Upper lobe of right lung (tissue), 1 donor: Measurements from ENCODE around the gene NPSR1. TPM values are rescaled to one million over a fixed set of nuclear protein-coding genes. Genes with fewer than 3 reads are reported as not detected.
"Not testable (repeated sequence)": the region's sequence is repeated elsewhere in the genome, so short reads cannot be mapped to it uniquely, and the experiment has no call there.

Experiments
- ATAC-seq: fragments of 200-7000 bp; cut with Tn5 transposase; one replicate; pipeline ENCODE4 v1.9.1; 2020; ENCODE audit warnings: mild to moderate bottlenecking, moderate library complexity
- DNase-seq: peaks from one replicate; pipeline ENCODE4 v3.0.0-alpha.2; 2020
- H3K27ac ChIP-seq: fragments of 200-600 bp; one replicate; pipeline ENCODE4 v1.8.0; 2022
- H3K27me3 ChIP-seq: fragments of 200-600 bp; one replicate; pipeline ENCODE4 v1.8.0; 2022; ENCODE audit warnings: mild to moderate bottlenecking
- H3K36me3 ChIP-seq: fragments of 200-600 bp; one replicate; pipeline ENCODE4 v1.8.0; 2022
- H3K4me1 ChIP-seq: fragments of 200-600 bp; one replicate; pipeline ENCODE4 v1.8.0; 2022
- H3K4me3 ChIP-seq: fragments of 200-600 bp; one replicate; pipeline ENCODE4 v1.8.0; 2022; ENCODE audit warnings: mild to moderate bottlenecking
- H3K9me3 ChIP-seq: fragments of 200-600 bp; one replicate; pipeline ENCODE4 v1.8.0; 2022
- CTCF ChIP-seq: fragments of 200-600 bp; IDR thresholded peaks from one replicate; pipeline ENCODE4 v1.8.0; 2022; ENCODE audit warnings: antibody characterized with exemption
- intact Hi-C: fragments of 100-400 bp; cut with DNase I; formaldehyde crosslinking; loops from one replicate; pipeline ENCODE4 v1.11.0; 2022
- total RNA-seq: library from RNA; stranded (reverse); fragmentation: NEBNext Ultra II Directional; extraction: Animal tissue kit (Norgen Biotek cat#: 25700); gene quantifications from one replicate; pipeline ENCODE4 v1.2.1, GENCODE V29; 2021
- donor health status: DM: no; HTN: yes; CAD: no; lungs with severe emphysema.

NPSR1 gene
- total RNA-seq, 1 donor from 2014 or later: not detected

- H3K27ac ChIP-seq: no peak overlapping the region
- intact Hi-C loops: no loop called here
- no peak for DNase-seq
- no peak overlapping the region for H3K4me3 ChIP-seq
- no peaks in the 10 kb centered on the region for H3K4me1 ChIP-seq
- no peaks in the 10 kb centered on the region for H3K27me3 ChIP-seq
- H3K36me3 ChIP-seq: no peaks in the 10 kb centered on the region
- no peak for ATAC-seq
- TF ChIP-seq CTCF: no peak
- H3K9me3 ChIP-seq: peaks cover 12% of the 10 kb centered on the region
Measured at GRCh38 chr7:34780546-34780945, 122.5 kb downstream of the NPSR1 start.

- Histone ChIP-seq H3K27ac (no peak overlapping the region), H3K4me1 (no peaks in the 10 kb centered on the region), H3K9me3 (peaks cover 6% of the 10 kb centered on the region), H3K27me3 (no peaks in the 10 kb centered on the region), H3K36me3 (no peaks in the 10 kb centered on the region), H3K4me3 (no peak overlapping the region)
- ATAC-seq: no peak
- intact Hi-C loops: no loop called here
- DNase-seq: no peak
- no peak for TF ChIP-seq CTCF
Measured at GRCh38 chr7:34787586-34787985, 129.6 kb downstream of the NPSR1 start.

- intact Hi-C loops: no loop called here
- no peaks in the 10 kb centered on the region for H3K4me1 ChIP-seq
- H3K27ac ChIP-seq: no peak overlapping the region
Measured at GRCh38 chr7:34806831-34807230, 148.8 kb downstream of the NPSR1 start.

GRCh38 chr7:34807548-34808340 lies 149.7 kb downstream of the NPSR1 start:
- Histone ChIP-seq H3K36me3 (no peaks in the 10 kb centered on the region), H3K27ac (no peak overlapping the region), H3K27me3 (no peaks in the 10 kb centered on the region), H3K4me1 (no peaks in the 10 kb centered on the region), H3K9me3 (no peaks in the 10 kb centered on the region), H3K4me3 (no peak overlapping the region)
- intact Hi-C loops: no loop called here
- no peak for ATAC-seq
- no peak for TF ChIP-seq CTCF
- no peak for DNase-seq

More at GRCh38 chr7:34806831-34807230, 148.8 kb downstream of the NPSR1 start:
- DNase-seq (no peak), ATAC-seq (no peak)
- Histone ChIP-seq H3K27me3 (no peaks in the 10 kb centered on the region), H3K9me3 (no peaks in the 10 kb centered on the region), H3K36me3 (no peaks in the 10 kb centered on the region), H3K4me3 (no peak overlapping the region)
- no peak for TF ChIP-seq CTCF

- H3K4me1 ChIP-seq, H3K27ac ChIP-seq, H3K36me3 ChIP-seq, intact Hi-C loops, ATAC-seq, H3K4me3 ChIP-seq, H3K27me3 ChIP-seq, DNase-seq, H3K9me3 ChIP-seq: not testable (repeated sequence)
Measured at GRCh38 chr7:34814203-34814842, 156.3 kb downstream of the NPSR1 start.

- DNase-seq (no peak), ATAC-seq (no peak)
- H3K27ac ChIP-seq: no peak overlapping the region
- TF ChIP-seq CTCF: no peak
- intact Hi-C loops: no loop called here
- no peak overlapping the region for H3K4me3 ChIP-seq
- H3K4me1 ChIP-seq: no peaks in the 10 kb centered on the region
- H3K36me3 ChIP-seq: no peaks in the 10 kb centered on the region
- H3K27me3 ChIP-seq: no peaks in the 10 kb centered on the region
- no peaks in the 10 kb centered on the region for H3K9me3 ChIP-seq
Measured at GRCh38 chr7:34821932-34822558, 164.0 kb downstream of the NPSR1 start.
